ENCODE data around the gene NKPD1.

DNA sequence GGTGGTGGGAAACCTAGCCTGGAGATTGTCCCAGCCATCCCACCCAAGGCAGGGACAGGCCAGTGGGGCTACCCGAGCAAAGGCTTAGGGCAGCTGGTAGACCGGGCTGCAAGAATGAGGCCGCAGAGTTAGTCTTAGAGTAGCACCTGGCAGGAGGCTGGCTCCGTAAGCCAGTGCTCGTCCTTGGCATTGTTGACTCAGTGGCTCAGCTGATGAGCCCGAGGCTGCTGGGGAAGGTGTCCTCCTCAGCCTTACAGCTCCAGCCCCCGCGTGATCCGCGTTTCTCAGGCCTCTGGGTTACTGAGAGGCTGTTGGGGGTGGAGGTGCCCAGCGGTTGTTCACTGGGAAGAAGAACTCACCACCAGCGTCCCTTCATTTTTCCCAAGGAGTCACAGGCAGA is 43.1 kb downstream of the NKPD1 start:
- TF ChIP-seq CTCF (IDR thresholded peaks at IDR 0.05) (no peak), POLR2A (IDR thresholded peaks at IDR 0.05) (no peak)
